ENCODE data around the gene TNN. TPM values are rescaled to one million over a fixed set of nuclear protein-coding genes. Genes with fewer than 3 reads are reported as not detected.

Gene TNN
- total RNA-seq, 1 donor from 2014 or later = 0.18 TPM

GRCh38 chr1:175154629-175155472 is 87.2 kb downstream of the TNN start:
- ATAC-seq = peak; percentile 71 to 73
- H3K4me3 ChIP-seq = no peak overlapping the region
- H3K36me3 ChIP-seq = peaks cover 12% of the 10 kb centered on the region
- no peaks in the 10 kb centered on the region for H3K9me3 ChIP-seq
- no peak overlapping the region for H3K27ac ChIP-seq
- H3K4me1 ChIP-seq = peaks cover 14% of the 10 kb centered on the region
- peak; percentile 76 for DNase-seq
- no peaks in the 10 kb centered on the region for H3K27me3 ChIP-seq (ENCODE audit: low read depth)
- TF ChIP-seq CTCF (IDR thresholded peaks at IDR 0.05) = peak; percentile 92
- intact Hi-C loops (cut with DNase I) = loop anchor here (5.0 kb wide), 2 partner anchors 67 to 162 kb away; no protein-coding TSS in a partner anchor

GRCh38 chr1:175155473-175155856 is 87.8 kb downstream of the TNN start:
- TF ChIP-seq CTCF (IDR thresholded peaks at IDR 0.05) = no peak
- Histone ChIP-seq H3K36me3 (peaks cover 19% of the 10 kb centered on the region), H3K27ac (no peak overlapping the region), H3K4me3 (no peak overlapping the region), H3K9me3 (no peaks in the 10 kb centered on the region), H3K27me3 (ENCODE audit: low read depth) (no peaks in the 10 kb centered on the region), H3K4me1 (peaks cover 14% of the 10 kb centered on the region)
- DNase-seq (no peak), ATAC-seq (no peak)
- intact Hi-C loops (cut with DNase I) = no loop called here

GRCh38 chr1:175155936-175156335 is 88.3 kb downstream of the TNN start:
- Histone ChIP-seq H3K27me3 (ENCODE audit: low read depth) (no peaks in the 10 kb centered on the region), H3K27ac (no peak overlapping the region), H3K36me3 (peaks cover 23% of the 10 kb centered on the region), H3K9me3 (no peaks in the 10 kb centered on the region), H3K4me3 (no peak overlapping the region), H3K4me1 (peaks cover 14% of the 10 kb centered on the region)
- intact Hi-C loops (cut with DNase I) = no loop called here
- ATAC-seq (no peak), DNase-seq (no peak)
- TF ChIP-seq CTCF (IDR thresholded peaks at IDR 0.05) = no peak

GRCh38 chr1:175157200-175157599 is 89.6 kb downstream of the TNN start:
- H3K4me3 ChIP-seq = no peak overlapping the region
- no peaks in the 10 kb centered on the region for H3K27me3 ChIP-seq (ENCODE audit: low read depth)
- H3K36me3 ChIP-seq = peaks cover 36% of the 10 kb centered on the region
- H3K4me1 ChIP-seq = peaks cover 9% of the 10 kb centered on the region
- DNase-seq (no peak), ATAC-seq (no peak)
- TF ChIP-seq CTCF (IDR thresholded peaks at IDR 0.05) = no peak
- H3K27ac ChIP-seq = no peak overlapping the region
- H3K9me3 ChIP-seq = no peaks in the 10 kb centered on the region
- intact Hi-C loops (cut with DNase I) = no loop called here

GRCh38 chr1:175158170-175158591 is 90.5 kb downstream of the TNN start:
- H3K4me3 ChIP-seq = no peak overlapping the region
- no peak for ATAC-seq
- peaks cover 8% of the 10 kb centered on the region for H3K4me1 ChIP-seq
- H3K9me3 ChIP-seq = no peaks in the 10 kb centered on the region
- H3K27ac ChIP-seq = no peak overlapping the region
- H3K36me3 ChIP-seq = peaks cover 46% of the 10 kb centered on the region
- DNase-seq = no peak
- intact Hi-C loops (cut with DNase I) = no loop called here
- no peaks in the 10 kb centered on the region for H3K27me3 ChIP-seq (ENCODE audit: low read depth)
- no peak for TF ChIP-seq CTCF (IDR thresholded peaks at IDR 0.05)

Data from lower lobe of right lung (tissue), 2 donors.